Measurements from ENCODE around the gene MLLT10. TPM values are rescaled to one million over a fixed set of nuclear protein-coding genes. Genes with fewer than 3 reads are reported as not detected.

MLLT10 gene
- total and polyA plus RNA-seq, 9 of the 15 experiments (the other 6 are each of a cell fraction or from before 2014, with no cell fraction given): 18.8 to 81.4 (median 64.2) TPM

DNA sequence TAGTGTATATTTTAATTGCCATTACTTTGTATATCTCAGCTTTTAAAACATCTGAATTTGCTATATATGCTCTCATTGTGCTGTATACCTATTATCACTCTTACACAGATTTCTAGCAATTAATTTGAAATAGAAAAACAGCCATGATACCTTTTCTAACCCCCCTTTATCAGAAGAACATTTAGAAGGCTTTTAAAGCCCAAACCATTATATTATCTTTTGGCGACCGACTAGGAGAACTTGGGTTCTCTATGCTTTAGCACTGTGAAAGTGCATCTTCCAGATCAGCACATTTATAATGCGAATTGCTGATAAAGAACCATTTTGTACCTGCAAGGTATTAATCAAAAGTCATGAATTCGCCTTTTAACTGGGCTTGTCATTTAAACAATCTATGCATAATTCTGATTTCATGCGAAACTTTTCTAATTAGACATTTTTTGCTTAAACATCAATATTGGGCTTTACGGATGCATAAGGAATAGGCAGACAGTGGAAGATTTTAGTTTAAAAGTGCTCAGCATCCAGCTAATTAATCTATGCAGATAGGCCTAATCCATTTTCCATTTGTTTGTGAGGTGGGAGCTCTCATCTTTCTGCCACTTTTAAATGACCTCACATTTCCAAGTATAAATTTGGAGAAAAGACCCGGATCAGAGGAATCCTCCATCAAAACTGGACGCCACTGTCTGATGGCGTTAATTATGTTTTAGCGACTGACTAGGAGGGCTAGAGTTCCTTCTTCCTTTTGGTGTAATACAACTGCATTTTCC is 1.2 kb upstream of the MLLT10 start (continued):
- TF ChIP-seq, protein P1, sequence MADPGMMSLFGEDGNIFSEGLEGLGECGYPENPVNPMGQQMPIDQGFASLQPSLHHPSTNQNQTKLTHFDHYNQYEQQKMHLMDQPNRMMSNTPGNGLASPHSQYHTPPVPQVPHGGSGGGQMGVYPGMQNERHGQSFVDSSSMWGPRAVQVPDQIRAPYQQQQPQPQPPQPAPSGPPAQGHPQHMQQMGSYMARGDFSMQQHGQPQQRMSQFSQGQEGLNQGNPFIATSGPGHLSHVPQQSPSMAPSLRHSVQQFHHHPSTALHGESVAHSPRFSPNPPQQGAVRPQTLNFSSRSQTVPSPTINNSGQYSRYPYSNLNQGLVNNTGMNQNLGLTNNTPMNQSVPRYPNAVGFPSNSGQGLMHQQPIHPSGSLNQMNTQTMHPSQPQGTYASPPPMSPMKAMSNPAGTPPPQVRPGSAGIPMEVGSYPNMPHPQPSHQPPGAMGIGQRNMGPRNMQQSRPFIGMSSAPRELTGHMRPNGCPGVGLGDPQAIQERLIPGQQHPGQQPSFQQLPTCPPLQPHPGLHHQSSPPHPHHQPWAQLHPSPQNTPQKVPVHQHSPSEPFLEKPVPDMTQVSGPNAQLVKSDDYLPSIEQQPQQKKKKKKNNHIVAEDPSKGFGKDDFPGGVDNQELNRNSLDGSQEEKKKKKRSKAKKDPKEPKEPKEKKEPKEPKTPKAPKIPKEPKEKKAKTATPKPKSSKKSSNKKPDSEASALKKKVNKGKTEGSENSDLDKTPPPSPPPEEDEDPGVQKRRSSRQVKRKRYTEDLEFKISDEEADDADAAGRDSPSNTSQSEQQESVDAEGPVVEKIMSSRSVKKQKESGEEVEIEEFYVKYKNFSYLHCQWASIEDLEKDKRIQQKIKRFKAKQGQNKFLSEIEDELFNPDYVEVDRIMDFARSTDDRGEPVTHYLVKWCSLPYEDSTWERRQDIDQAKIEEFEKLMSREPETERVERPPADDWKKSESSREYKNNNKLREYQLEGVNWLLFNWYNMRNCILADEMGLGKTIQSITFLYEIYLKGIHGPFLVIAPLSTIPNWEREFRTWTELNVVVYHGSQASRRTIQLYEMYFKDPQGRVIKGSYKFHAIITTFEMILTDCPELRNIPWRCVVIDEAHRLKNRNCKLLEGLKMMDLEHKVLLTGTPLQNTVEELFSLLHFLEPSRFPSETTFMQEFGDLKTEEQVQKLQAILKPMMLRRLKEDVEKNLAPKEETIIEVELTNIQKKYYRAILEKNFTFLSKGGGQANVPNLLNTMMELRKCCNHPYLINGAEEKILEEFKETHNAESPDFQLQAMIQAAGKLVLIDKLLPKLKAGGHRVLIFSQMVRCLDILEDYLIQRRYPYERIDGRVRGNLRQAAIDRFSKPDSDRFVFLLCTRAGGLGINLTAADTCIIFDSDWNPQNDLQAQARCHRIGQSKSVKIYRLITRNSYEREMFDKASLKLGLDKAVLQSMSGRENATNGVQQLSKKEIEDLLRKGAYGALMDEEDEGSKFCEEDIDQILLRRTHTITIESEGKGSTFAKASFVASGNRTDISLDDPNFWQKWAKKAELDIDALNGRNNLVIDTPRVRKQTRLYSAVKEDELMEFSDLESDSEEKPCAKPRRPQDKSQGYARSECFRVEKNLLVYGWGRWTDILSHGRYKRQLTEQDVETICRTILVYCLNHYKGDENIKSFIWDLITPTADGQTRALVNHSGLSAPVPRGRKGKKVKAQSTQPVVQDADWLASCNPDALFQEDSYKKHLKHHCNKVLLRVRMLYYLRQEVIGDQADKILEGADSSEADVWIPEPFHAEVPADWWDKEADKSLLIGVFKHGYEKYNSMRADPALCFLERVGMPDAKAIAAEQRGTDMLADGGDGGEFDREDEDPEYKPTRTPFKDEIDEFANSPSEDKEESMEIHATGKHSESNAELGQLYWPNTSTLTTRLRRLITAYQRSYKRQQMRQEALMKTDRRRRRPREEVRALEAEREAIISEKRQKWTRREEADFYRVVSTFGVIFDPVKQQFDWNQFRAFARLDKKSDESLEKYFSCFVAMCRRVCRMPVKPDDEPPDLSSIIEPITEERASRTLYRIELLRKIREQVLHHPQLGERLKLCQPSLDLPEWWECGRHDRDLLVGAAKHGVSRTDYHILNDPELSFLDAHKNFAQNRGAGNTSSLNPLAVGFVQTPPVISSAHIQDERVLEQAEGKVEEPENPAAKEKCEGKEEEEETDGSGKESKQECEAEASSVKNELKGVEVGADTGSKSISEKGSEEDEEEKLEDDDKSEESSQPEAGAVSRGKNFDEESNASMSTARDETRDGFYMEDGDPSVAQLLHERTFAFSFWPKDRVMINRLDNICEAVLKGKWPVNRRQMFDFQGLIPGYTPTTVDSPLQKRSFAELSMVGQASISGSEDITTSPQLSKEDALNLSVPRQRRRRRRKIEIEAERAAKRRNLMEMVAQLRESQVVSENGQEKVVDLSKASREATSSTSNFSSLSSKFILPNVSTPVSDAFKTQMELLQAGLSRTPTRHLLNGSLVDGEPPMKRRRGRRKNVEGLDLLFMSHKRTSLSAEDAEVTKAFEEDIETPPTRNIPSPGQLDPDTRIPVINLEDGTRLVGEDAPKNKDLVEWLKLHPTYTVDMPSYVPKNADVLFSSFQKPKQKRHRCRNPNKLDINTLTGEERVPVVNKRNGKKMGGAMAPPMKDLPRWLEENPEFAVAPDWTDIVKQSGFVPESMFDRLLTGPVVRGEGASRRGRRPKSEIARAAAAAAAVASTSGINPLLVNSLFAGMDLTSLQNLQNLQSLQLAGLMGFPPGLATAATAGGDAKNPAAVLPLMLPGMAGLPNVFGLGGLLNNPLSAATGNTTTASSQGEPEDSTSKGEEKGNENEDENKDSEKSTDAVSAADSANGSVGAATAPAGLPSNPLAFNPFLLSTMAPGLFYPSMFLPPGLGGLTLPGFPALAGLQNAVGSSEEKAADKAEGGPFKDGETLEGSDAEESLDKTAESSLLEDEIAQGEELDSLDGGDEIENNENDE (IDR thresholded peaks at IDR 0.05; ENCODE audit: low read depth, low read length): no peak
- TF ChIP-seq ZBTB17 (CRISPR knock-in tag; IDR thresholded peaks at IDR 0.05): no peak
- TF ChIP-seq, protein P2, sequence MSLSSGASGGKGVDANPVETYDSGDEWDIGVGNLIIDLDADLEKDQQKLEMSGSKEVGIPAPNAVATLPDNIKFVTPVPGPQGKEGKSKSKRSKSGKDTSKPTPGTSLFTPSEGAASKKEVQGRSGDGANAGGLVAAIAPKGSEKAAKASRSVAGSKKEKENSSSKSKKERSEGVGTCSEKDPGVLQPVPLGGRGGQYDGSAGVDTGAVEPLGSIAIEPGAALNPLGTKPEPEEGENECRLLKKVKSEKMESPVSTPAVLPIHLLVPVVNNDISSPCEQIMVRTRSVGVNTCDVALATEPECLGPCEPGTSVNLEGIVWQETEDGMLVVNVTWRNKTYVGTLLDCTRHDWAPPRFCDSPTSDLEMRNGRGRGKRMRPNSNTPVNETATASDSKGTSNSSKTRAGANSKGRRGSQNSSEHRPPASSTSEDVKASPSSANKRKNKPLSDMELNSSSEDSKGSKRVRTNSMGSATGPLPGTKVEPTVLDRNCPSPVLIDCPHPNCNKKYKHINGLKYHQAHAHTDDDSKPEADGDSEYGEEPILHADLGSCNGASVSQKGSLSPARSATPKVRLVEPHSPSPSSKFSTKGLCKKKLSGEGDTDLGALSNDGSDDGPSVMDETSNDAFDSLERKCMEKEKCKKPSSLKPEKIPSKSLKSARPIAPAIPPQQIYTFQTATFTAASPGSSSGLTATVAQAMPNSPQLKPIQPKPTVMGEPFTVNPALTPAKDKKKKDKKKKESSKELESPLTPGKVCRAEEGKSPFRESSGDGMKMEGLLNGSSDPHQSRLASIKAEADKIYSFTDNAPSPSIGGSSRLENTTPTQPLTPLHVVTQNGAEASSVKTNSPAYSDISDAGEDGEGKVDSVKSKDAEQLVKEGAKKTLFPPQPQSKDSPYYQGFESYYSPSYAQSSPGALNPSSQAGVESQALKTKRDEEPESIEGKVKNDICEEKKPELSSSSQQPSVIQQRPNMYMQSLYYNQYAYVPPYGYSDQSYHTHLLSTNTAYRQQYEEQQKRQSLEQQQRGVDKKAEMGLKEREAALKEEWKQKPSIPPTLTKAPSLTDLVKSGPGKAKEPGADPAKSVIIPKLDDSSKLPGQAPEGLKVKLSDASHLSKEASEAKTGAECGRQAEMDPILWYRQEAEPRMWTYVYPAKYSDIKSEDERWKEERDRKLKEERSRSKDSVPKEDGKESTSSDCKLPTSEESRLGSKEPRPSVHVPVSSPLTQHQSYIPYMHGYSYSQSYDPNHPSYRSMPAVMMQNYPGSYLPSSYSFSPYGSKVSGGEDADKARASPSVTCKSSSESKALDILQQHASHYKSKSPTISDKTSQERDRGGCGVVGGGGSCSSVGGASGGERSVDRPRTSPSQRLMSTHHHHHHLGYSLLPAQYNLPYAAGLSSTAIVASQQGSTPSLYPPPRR (CRISPR knock-in tag; IDR thresholded peaks at IDR 0.05; ENCODE audit: borderline replicate concordance): no peak
- peak; percentile 45 for TF ChIP-seq MAFG (tag; conservative IDR thresholded peaks at IDR 0.05)
- peak; percentile 76 for TF ChIP-seq C11orf30 (IDR thresholded peaks at IDR 0.05; ENCODE audit: low read depth)
- TF ChIP-seq NR2C1 (IDR thresholded peaks at IDR 0.05): 0 out of 2 replicates have a peak, but pooled peaks have one; percentile 8
- TF ChIP-seq NR2C1 (tag; IDR thresholded peaks at IDR 0.05): no peak
- no peak for TF ChIP-seq NFATC3 (IDR thresholded peaks at IDR 0.05)
- TF ChIP-seq, protein P3, sequence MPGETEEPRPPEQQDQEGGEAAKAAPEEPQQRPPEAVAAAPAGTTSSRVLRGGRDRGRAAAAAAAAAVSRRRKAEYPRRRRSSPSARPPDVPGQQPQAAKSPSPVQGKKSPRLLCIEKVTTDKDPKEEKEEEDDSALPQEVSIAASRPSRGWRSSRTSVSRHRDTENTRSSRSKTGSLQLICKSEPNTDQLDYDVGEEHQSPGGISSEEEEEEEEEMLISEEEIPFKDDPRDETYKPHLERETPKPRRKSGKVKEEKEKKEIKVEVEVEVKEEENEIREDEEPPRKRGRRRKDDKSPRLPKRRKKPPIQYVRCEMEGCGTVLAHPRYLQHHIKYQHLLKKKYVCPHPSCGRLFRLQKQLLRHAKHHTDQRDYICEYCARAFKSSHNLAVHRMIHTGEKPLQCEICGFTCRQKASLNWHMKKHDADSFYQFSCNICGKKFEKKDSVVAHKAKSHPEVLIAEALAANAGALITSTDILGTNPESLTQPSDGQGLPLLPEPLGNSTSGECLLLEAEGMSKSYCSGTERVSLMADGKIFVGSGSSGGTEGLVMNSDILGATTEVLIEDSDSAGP (CRISPR knock-in tag; IDR thresholded peaks at IDR 0.05): no peak
- no peak for TF ChIP-seq SLC30A9 (CRISPR knock-in tag; IDR thresholded peaks at IDR 0.05)
